GM12892 (cell line): ENCODE results near the gene PEX11A.

Experiments
- DNase-seq: peaks from one replicate; pipeline ENCODE4 v3.0.0; 2011; ENCODE audit not compliant: insufficient read length
- FAIRE-seq: peaks from 2 replicates; lab custom pipeline; 2011; peaks lifted over from hg19 to GRCh38; lab: Jason Lieb, UNC
- POLR2A ChIP-seq: IDR thresholded peaks from 2 replicates; pipeline ENCODE4 v1.6.1; 2011; ENCODE audit warnings: low read depth, low read length, control low read depth
- POLR2AphosphoS5 ChIP-seq: IDR thresholded peaks from 2 replicates; pipeline ENCODE4 v1.6.1; 2011; ENCODE audit warnings: low read depth, low read length, control low read depth
- TAF1 ChIP-seq: IDR thresholded peaks from 2 replicates; pipeline ENCODE4 v1.6.1; 2011; ENCODE audit warnings: low read depth, mild to moderate bottlenecking, control low read depth, low read length, borderline replicate concordance

PEX11A gene

GRCh38 chr15:89672221-89673164 lies 18.1 kb downstream of the PEX11A start:
- TF ChIP-seq POLR2A (no peak), TAF1 (no peak), POLR2AphosphoS5 (no peak)
- FAIRE-seq = no peak
- DNase-seq = no peak

GRCh38 chr15:89671687-89672086 lies 18.9 kb downstream of the PEX11A start:
- TF ChIP-seq TAF1 = no peak
- TF ChIP-seq POLR2AphosphoS5 = no peak
- no peak for TF ChIP-seq POLR2A

DNA sequence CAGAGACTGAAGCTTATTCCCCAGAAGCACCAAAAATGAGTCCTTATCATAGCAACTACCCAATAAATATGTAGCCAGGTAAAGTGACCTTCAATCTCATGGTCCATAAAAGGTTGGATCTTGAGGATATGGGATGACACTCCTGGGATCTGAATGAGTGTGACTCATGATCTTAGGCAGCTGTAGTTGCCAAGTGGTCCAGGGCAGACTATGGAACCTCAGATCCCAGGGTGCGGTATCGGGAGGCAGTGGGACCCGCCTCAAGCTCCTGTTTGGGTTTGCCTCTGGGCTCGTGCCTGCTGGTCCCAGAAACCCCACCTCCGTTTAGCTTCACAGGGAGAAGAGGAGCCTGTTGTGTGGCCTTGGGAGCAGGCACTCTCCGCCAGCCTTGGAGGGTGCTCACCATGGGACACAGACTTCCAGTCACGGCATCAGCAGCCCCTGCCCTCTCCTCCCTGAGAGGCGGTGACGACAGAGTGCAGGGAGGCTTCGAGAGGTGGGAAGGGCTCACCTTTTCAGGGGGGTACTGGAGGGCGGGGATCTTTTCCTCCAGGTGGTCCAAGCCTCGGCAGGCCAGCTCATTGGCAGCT lies 19.5 kb downstream of the PEX11A start:
- FAIRE-seq = no peak
- TF ChIP-seq TAF1 = no peak
- DNase-seq = no peak

More at GRCh38 chr15:89671687-89672086, 18.9 kb downstream of the PEX11A start:
- DNase-seq = no peak
- FAIRE-seq = no peak

- TF ChIP-seq POLR2A (no peak), POLR2AphosphoS5 (no peak), TAF1 (no peak)
- FAIRE-seq = no peak
Measured at GRCh38 chr15:89669941-89670340, 20.6 kb downstream of the PEX11A start.

DNA sequence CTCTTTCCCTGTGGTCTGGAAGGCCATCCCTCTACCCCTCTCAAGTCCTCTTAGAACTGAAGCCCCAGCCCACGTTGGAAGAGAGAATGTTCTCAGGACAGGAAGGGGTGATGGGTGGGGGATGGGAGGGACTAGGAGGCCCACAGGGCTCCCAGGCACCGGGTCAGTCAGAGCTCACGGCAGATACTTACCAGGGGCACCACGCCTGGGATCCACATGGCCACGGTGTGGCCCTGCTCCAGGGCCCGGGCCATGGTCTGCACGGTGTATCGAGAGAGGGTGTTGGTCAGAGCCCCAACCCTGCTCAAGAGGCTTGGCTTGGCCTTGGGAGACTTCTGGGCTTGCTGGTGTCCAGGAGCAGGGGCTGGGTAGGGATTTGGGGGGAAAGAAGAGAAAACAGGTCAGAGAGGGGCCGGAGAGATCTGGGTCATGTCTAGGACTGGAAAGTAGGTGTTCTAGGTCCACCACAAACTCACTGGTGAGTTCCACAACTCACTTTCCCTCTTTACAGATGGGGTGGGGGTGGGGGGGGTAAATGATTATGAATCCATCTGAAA lies 21.2 kb downstream of the PEX11A start:
- FAIRE-seq (no peak), DNase-seq (no peak)
- TF ChIP-seq POLR2AphosphoS5 = no peak
- TF ChIP-seq TAF1 = no peak
- no peak for TF ChIP-seq POLR2A

More at GRCh38 chr15:89669941-89670340, 20.6 kb downstream of the PEX11A start:
- no peak for DNase-seq

DNA sequence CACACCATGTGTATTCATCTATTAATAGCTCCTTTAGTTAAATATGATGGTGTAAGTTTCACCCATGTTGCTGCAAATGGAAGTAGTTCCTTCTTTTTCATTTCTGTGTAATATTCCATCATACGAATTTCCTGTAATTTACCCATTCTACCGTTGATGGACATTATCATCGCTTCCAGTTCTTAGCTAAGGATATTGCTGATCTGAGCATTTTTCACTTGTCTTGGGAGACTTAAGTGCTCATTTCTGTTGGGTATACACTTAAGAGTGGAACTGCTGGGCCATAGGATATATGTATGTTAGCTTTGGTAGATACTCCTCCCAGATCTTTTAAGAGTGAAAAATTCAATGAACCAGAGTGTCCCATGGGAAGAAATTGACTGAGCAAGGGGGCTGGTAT lies 22.4 kb downstream of the PEX11A start:
- DNase-seq (no peak), FAIRE-seq (no peak)
- no peak for TF ChIP-seq POLR2AphosphoS5
- TF ChIP-seq TAF1 = no peak
- no peak for TF ChIP-seq POLR2A

DNA sequence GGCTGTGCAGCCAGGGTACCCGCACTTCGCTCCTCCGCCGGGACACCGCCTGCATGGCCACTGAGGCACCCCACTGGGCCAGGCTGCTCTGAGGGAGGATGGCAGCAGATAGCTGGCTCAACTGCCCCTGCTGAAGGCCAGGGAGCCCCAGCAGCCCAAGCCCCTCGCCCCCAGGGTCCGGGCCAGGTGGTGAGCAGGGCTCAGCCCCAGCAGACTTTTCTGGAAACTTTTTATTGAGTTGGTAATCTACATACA lies 22.9 kb downstream of the PEX11A start:
- FAIRE-seq (no peak), DNase-seq (no peak)

DNA sequence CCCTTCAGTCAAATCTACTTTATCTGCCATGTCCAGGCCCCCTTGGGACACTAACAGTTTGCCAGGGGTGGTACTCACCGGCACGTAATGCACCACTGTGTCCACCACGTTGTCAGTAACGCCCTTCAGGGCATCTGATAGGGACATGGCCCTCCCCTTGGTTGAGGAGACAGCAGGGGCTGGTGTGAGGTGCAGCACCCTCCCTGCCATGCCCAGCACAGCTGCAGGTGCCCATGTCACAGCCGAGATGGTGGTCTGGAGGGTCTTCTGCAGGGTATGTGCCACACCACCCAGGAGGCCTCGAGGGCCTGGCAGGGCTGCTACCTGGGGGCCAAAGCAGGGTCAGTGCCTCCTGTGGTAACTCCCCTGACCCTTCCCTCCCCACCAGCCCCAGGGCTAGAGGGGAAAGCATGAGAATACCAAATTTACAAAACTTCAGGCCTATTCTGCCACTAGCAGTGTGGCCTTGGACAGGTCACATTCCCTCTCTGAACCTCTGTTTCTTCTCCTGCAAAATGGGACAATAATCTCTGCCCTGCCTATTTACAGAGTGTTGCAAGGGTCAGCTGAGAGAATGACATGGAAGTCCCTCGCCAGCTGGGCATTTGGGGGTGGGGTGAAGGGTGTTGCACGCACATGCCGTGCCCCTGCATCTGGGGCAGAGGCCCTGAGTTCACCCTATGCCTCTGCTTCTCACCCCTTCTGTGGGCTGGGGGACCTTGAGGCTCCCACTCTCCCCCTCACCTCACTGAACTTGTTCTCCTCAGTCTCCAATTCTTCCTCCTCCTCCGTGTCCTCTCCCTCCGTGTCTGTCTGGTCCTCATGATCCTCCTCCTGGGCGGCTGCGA lies 23.5 kb downstream of the PEX11A start:
- TF ChIP-seq TAF1 (no peak), POLR2AphosphoS5 (no peak), POLR2A (no peak)
- no peak for DNase-seq
- FAIRE-seq = no peak

More for the DNA sequence above, 22.9 kb downstream of the PEX11A start:
- TF ChIP-seq TAF1 (no peak), POLR2AphosphoS5 (no peak), POLR2A (no peak)

DNA sequence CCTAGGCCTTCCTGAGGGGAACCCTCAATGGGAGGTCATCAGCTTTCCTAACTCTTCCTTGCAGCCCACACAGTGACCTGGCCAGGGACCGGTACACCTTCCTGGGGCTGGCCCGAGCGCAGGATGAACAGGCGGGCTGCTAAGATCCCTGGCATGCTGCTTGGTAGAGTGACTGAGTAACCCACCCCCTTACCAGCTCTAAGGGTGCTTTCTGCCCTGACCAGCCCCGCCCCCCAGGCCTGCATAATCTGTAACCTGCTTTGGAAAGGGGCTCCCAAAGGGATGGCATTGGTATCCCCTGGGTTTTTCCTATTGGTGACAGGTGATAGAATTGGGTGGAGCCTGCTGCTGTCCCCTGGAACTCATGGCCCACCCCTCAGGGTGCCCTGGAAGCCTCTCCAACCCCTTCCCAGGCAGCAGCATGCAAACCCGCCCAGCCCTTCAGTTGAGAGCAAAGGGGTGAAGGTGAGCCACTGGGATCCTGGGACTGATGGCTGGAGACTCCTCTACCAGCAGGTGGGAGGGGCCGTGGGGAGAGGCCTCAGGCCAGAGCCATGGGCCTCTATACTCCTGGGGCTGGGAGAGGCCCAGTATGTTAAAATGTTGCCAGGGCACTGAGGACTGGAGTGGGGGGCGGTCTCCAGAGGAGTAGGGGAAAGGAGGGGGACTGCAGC lies 24.2 kb downstream of the PEX11A start:
- TF ChIP-seq POLR2AphosphoS5 (no peak), TAF1 (no peak), POLR2A (no peak)
- DNase-seq (no peak), FAIRE-seq (no peak)

DNA sequence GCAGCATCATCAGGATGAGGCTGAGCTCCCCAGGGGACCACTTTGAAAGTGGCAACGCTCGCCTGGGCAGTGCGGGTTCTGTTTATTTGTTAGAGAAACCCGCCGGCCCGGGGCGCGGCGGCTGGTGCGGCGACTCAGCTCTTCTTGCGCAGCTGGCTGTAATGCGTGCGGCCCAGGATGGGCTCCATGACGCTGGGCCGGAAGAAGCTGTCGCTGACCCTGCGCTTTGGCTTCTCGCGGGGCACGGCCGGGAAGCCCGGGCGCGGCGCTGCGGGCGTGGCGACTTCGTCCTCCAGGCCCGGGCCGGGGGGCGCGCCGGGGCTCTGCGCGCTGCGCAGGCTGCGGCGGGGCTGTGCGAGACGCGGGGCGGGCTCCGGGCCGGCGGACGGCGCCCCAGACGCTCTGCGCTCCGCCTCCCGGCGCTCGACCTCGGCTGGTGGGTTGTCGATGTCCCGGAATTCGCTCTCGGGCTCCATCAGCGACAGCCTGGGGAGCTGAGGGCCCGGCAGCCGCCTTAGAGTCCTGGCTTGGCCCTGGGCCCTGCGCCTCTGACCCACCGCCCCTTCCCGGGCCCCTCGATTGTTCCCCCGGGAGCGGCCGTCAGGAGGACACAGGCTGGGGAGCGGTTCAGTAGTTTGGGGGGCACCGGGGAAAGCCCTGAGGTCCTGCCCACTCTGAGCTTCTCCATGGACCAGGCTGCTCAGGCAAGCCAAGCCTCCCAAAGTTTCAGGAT lies 24.9 kb downstream of the PEX11A start:
- FAIRE-seq (no peak), DNase-seq (no peak)
- TF ChIP-seq TAF1 (no peak), POLR2A (no peak), POLR2AphosphoS5 (no peak)
